ENCODE data around the gene NXPH2.
A peak's percentile ranks its signal among the peaks of the same experiment; 100 is the strongest.

The NXPH2 gene

DNA sequence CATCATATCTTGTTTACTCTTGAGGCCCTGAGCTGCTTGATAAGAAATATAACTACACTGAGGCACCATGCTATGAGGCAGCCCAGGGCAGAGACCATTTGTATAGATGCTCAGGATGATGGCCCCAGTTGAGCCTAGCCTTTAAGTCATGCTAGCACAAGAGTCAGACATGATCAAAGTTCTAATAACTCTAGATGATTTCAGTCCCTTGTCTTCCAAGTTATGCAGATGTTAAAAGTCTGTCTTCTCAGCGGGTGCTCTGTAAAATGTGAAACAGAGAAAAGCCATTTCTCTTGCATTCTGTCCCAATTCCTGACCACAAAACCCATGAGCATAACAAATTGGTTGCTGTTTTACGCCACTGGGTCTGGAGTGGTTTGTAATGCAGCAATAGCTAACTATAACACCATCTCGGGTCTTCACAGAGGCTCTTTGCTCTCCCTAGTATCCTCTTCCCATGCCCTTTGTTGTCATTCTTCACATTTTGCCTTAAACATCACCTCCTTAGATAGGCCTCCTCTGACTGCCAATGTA, 49.6 kb downstream of the NXPH2 start:
- no peak overlapping the region for H3K27ac ChIP-seq
- TF ChIP-seq, protein P1, sequence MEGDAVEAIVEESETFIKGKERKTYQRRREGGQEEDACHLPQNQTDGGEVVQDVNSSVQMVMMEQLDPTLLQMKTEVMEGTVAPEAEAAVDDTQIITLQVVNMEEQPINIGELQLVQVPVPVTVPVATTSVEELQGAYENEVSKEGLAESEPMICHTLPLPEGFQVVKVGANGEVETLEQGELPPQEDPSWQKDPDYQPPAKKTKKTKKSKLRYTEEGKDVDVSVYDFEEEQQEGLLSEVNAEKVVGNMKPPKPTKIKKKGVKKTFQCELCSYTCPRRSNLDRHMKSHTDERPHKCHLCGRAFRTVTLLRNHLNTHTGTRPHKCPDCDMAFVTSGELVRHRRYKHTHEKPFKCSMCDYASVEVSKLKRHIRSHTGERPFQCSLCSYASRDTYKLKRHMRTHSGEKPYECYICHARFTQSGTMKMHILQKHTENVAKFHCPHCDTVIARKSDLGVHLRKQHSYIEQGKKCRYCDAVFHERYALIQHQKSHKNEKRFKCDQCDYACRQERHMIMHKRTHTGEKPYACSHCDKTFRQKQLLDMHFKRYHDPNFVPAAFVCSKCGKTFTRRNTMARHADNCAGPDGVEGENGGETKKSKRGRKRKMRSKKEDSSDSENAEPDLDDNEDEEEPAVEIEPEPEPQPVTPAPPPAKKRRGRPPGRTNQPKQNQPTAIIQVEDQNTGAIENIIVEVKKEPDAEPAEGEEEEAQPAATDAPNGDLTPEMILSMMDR (conservative IDR thresholded peaks at IDR 0.05) = no peak

DNA sequence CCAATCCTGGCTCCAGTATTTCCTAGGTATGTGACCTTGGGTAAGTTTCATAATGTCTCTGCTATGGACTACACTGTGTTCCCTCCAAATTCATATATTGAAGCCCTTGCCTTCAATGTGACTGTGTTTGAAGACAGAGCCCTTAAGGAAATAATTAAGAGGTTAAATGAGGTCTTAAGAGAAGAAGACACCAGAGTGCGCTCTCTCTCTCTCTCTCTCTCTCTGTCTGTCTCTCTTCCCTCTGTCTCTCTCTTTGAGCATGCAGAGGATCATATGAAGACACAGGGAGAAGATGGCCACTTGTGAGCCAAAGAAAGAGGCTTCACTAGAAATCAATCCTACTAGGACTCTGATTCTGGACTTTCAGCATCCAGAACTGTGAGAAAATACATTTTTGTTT, 52.2 kb downstream of the NXPH2 start:
- H3K27ac ChIP-seq = no peak overlapping the region

DNA sequence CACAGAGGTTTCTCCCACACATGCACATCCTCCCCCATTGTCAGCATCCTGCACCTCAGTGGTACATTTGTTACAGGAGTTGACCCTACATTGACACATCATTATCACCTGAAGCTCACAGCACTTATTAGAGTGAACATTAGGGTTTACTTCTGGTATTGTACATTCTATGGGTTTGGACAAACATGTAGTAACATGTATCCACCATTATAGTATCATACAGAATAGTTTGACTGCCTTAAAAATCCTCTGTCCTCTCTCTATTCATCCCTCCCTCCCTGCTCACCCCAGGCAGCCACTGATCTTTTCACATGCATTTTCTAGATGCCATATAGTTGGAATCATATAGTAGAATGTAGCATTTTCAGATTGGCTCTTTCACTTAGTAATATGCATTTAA, 53.5 kb downstream of the NXPH2 start:
- no peak overlapping the region for H3K27ac ChIP-seq
- TF ChIP-seq, protein P1 (conservative IDR thresholded peaks at IDR 0.05) = no peak

More for the DNA sequence above, 52.2 kb downstream of the NXPH2 start:
- TF ChIP-seq, protein P1 (conservative IDR thresholded peaks at IDR 0.05) = peak; percentile 37

DNA sequence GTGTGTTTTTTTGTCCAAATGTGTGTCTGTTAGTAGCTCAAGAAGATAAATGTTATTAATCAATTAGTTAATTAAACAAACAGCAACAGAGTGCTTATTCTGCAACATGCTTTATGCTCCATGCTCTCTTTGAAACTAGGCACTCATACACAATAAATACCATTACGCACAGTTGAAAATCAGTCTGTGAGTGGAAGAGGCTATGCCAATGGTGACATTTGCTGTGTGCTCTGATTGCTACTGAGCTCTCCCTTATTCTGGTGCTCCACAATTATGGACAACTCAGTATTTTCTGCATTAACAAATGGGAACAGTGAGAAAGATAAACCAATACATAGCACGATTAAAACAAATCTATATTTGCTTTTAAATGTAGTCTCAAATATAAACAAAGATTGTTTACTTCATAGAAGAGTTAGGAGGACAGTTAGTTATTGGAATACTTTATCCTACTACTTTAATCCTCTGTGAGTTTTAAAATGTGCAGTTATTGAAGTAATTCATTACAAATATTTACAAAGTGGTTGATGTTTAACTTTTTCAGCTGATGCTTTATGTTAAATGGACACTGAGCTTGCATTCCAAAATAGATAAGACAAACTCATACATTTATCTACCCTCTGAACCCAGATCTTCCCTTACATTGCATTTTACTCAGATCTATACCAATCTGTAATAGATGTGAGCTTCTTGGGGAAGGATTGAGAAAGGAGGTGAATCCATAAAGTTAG, 55.3 kb downstream of the NXPH2 start:
- H3K27ac ChIP-seq = peak overlapping the region; percentile 69
- TF ChIP-seq, protein P1 (conservative IDR thresholded peaks at IDR 0.05) = no peak

DNA sequence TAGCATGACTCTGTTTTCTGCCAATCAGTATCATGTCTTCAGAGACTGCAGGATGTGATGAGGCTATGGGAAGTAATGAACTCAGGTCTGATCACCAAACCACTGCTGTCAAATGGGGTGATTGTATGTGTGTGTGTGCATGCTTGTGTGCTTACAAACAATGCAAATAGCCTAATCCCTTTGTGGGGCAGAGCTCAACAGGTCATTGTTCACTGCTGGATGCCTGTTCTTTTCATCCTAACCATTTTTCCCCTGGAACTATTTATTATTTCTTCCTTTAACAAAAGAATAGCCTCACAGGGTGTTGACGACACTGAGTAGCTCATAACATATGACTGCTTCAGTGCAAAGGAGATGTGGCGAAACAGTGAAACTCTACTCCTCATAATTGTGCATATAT, 55.9 kb downstream of the NXPH2 start:
- peak overlapping the region; percentile 69 for H3K27ac ChIP-seq
- TF ChIP-seq, protein P1 (conservative IDR thresholded peaks at IDR 0.05) = no peak

DNA sequence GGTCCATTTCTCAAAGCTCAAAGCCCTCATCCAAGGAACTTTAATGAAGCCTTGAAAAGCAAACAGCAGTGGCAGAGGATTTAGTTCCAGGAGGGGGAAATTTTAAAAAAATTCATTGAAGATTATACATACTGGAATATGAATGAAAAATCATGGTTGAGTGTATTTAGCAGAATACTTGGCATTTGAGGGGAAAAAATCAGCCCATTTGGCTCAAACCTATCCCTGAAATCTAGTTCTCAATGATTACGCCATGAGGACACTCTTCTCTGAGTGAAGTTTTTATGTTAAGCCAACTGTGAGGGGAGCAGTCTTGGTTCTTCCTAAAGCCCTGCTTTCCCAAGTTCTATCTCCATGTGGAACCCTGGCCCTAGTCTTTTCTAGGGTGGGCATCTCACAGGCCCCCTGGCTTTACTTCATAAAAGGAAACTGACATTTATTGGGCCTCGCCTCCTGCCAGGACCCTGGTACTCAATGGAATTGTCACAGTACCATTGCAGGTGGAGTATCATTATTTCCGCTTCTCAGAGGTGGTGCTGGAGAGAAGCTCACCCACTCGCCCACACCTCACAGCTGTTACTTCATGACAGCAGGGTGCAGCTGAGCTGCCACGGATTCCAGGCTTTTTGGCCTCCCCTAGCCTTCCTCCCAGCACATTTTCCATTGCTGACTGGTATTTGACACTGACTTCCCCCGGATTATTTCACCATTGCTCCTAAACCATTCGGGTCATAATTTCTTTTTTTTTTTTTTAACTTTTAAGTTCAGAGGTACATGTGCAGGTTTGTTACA, 56.8 kb downstream of the NXPH2 start:
- peak overlapping the region; percentile 69 for H3K27ac ChIP-seq
- TF ChIP-seq, protein P1 (conservative IDR thresholded peaks at IDR 0.05) = no peak

DNA sequence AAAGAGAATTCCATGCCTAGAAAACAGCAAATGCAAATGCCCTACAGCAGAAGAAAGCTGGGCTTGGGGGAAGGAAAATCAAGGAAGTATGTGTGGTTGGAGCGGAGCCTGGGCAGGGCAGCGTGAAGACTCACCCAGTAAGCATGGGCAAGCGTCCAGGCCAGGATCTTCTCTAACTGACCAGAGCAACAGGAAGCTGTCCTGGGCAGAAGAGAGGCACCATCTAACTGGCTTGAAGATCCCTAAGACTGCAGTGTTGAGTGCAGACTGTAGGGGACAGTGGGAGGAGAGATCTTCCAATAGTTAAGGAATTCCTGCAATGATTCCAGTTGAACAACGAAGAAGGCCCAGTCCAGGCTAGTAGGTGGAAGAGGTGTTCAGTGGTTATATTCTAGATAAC, 57.9 kb downstream of the NXPH2 start:
- peak overlapping the region; percentile 69; the same call in 1 of the 2 replicates for H3K27ac ChIP-seq
- TF ChIP-seq, protein P1 (conservative IDR thresholded peaks at IDR 0.05) = no peak
